K562 (cell line): ENCODE measurements around the gene GNAI2. TPM values are rescaled to one million over a fixed set of nuclear protein-coding genes. Genes with fewer than 3 reads are reported as not detected.

Experiments used
- ATAC-seq: fragments of 200-7000 bp; cut with Tn5 transposase; 3 replicates; pipeline ENCODE4 v1.9.1; 2020; ENCODE audit warnings: moderate library complexity
- BruUV-seq: library from RNA; stranded (reverse); fragments of 400-500 nt; replicated peaks from 2 replicates; lab custom pipeline; 2021; lab: Mats Ljungman, UMichigan
- CTCF ChIA-PET: fragments of 300-600 bp; formaldehyde crosslinking; extraction: SDS; loops from one replicate; lab custom pipeline; 2021; ENCODE audit warnings: low intra/inter-chr PET ratio; lab: Yijun Ruan, JAX
- POLR2A ChIA-PET: fragments of 300-600, 350-650 bp; sonication (Branson Sonifier 250); formaldehyde crosslinking; extraction: SDS; loops from one replicate; lab custom pipeline; 2021; ENCODE audit warnings: antibody characterized with exemption, inconsistent platforms; lab: Yijun Ruan, JAX
- DNase-seq, 4 experiments: peaks; one replicate each; pipeline versions ENCODE4 v3.0.0 to v3.0.0-alpha.2; 2011 to 2018; ENCODE audit warnings: low spot score in 3 of 4, mixed read lengths in 3 of 4; ENCODE audit errors: extremely low read depth in 1 of 4
- FAIRE-seq: peaks from 2 replicates; lab custom pipeline; 2011; peaks lifted over from hg19 to GRCh38; lab: Jason Lieb, UNC
- H2AFZ ChIP-seq: 2 replicates; pipeline ENCODE4 v1.6.0; 2011; ENCODE audit warnings: low read depth, low read length, control low read depth, inconsistent platforms
- H3K27ac ChIP-seq: fragments of 200-600 bp; 3 replicates; pipeline ENCODE4 v1.8.0; 2011; ENCODE audit warnings: low read depth, mild to moderate bottlenecking, control low read depth, inconsistent platforms, low read length, moderate library complexity, mixed read lengths; ENCODE audit errors: extremely low read depth
- H3K27me3 ChIP-seq, 2 experiments: fragments of 300-600 bp in 1 of 2; 2 replicates in 1 of 2; 3 replicates in 1 of 2; pipeline versions ENCODE4 v1.6.0 to v1.8.0; 2011; ENCODE audit warnings: inconsistent platforms in 2 of 2, low read length in 2 of 2, mild to moderate bottlenecking in 1 of 2, mixed read lengths in 1 of 2, moderate library complexity in 1 of 2; ENCODE audit not compliant: control insufficient read depth in 2 of 2, insufficient read depth in 2 of 2
- H3K36me3 ChIP-seq: fragments of 300-600 bp; 3 replicates; pipeline ENCODE4 v1.8.0; 2011; ENCODE audit warnings: mild to moderate bottlenecking, low read length, inconsistent platforms; ENCODE audit not compliant: control insufficient read depth, insufficient read depth
- H3K4me1 ChIP-seq, 2 experiments: fragments of 200-600 bp in 1 of 2; replicated peaks in 1 of 2; 2 replicates in 1 of 2; 3 replicates in 1 of 2; pipeline versions ENCODE4 v1.5.1 to v1.8.0; 2011; ENCODE audit warnings: inconsistent platforms in 2 of 2, low read length in 2 of 2, mild to moderate bottlenecking in 1 of 2, mixed read lengths in 1 of 2, moderate library complexity in 1 of 2; ENCODE audit not compliant: control insufficient read depth in 2 of 2, insufficient read depth in 2 of 2
- H3K4me2 ChIP-seq: 2 replicates; pipeline ENCODE4 v1.6.1; 2011; ENCODE audit warnings: low read length, control low read depth, inconsistent platforms, mixed read lengths; ENCODE audit not compliant: insufficient read depth
- H3K4me3 ChIP-seq: fragments of 200-600 bp; sonication (generic), shearing (Covaris generic); 2 replicates; pipeline ENCODE4 v1.5.1; 2016; ENCODE audit warnings: control low read depth, inconsistent platforms
- H3K79me2 ChIP-seq: fragments of 200-600 bp; 3 replicates; pipeline ENCODE4 v1.8.0; 2011; ENCODE audit warnings: low read length, inconsistent platforms; ENCODE audit not compliant: control insufficient read depth, insufficient read depth
- H3K9ac ChIP-seq, 2 experiments: 2 replicates each; pipeline versions ENCODE4 v1.6.0 to v1.6.1; 2011; ENCODE audit warnings: low read depth in 2 of 2, low read length in 2 of 2, control low read depth in 1 of 2, inconsistent platforms in 1 of 2, mild to moderate bottlenecking in 1 of 2, mixed read lengths in 1 of 2; ENCODE audit not compliant: insufficient read depth in 1 of 2
- H3K9me1 ChIP-seq: one replicate; pipeline ENCODE4 v1.6.0; 2011; ENCODE audit warnings: inconsistent platforms, mild to moderate bottlenecking, low read length, moderate library complexity; ENCODE audit not compliant: control insufficient read depth, insufficient read depth
- H3K9me3 ChIP-seq: replicated peaks from 2 replicates; pipeline ENCODE4 v1.5.1; 2011; ENCODE audit warnings: low read depth, low read length, inconsistent platforms; ENCODE audit not compliant: control insufficient read depth, insufficient read depth
- H4K20me1 ChIP-seq: replicated peaks from 2 replicates; pipeline ENCODE4 v1.6.1; 2011; ENCODE audit warnings: low read length, inconsistent platforms, mixed read lengths; ENCODE audit not compliant: control insufficient read depth, insufficient read depth
- CXXC5 ChIP-seq: fragments of 250-450 bp; sonication (Bioruptor Pico); IDR thresholded peaks from 2 replicates; pipeline ENCODE4 v1.8.0; 2022; ENCODE audit warnings: inconsistent platforms, mild to moderate bottlenecking, moderate library complexity
- EZH2 ChIP-seq: IDR thresholded peaks from 2 replicates; pipeline ENCODE4 v1.6.1; 2012; ENCODE audit warnings: low read depth, mild to moderate bottlenecking, inconsistent platforms, low read length, borderline replicate concordance
- NCOA1 ChIP-seq: fragments of 450-650 bp; IDR thresholded peaks from 2 replicates; pipeline ENCODE4 v1.6.1; 2016; ENCODE audit warnings: low read depth
- NRF1 ChIP-seq, 2 experiments: fragments of 450-650 bp; IDR thresholded peaks in 1 of 2; conservative IDR thresholded peaks in 1 of 2; 2 replicates each; pipeline ENCODE4 v1.6.1; 2014; ENCODE audit warnings: mild to moderate bottlenecking in 2 of 2
- U2AF2 ChIP-seq: fragments of 200-400 bp; formaldehyde crosslinking; optimal IDR thresholded peaks from 2 replicates; pipeline ENCODE3; 2017; ENCODE audit warnings: low read depth, mild to moderate bottlenecking, low read length
- ZC3H8 ChIP-seq: fragments of 450-650 bp; IDR thresholded peaks from 2 replicates; pipeline ENCODE4 v1.6.1; 2017
- ZNF232 ChIP-seq: sonication (generic); formaldehyde crosslinking; IDR thresholded peaks from 2 replicates; pipeline ENCODE4 v1.8.0; 2022; ENCODE audit warnings: mild to moderate bottlenecking, missing genetic modification reagents
- ZNF263 ChIP-seq: sonication (generic); formaldehyde crosslinking; IDR thresholded peaks from 2 replicates; pipeline ENCODE4 v1.8.0; 2022; ENCODE audit warnings: mild to moderate bottlenecking, missing genetic modification reagents, borderline replicate concordance
- WGBS: fragments of 100-300 bp; shearing (Covaris generic); methylation state at CpG from one replicate; pipeline ENCODE4 v1.1.6; 2016; ENCODE audit warnings: low coverage, mixed read lengths; ENCODE audit not compliant: insufficient coverage; ENCODE audit errors: missing lambda C conversion rate; 5-methylcytosine and 5-hydroxymethylcytosine counted together
- in situ Hi-C: fragments of 300-500 bp; cut with MboI; formaldehyde crosslinking; loops from 4 replicates; pipeline ENCODE4 v1.15.0; 2018; ENCODE audit warnings: inconsistent platforms, mixed read lengths
- intact Hi-C: fragments of 100-400 bp; cut with micrococcal nuclease; formaldehyde crosslinking; loops from 2 replicates; pipeline ENCODE4 v1.14.2; 2022
- polyA plus RNA-seq, 8 experiments: library from polyadenylated mRNA; depleted of rRNA in 4 of 8; stranded (reverse) in 5 of 8; unstranded in 3 of 8; fragments of >200 nt; fragmentation: Nextera tagmentation in 2 of 8; fragmentation: Illumina TruSeq in 1 of 8; extraction: Ambion mirVana in 2 of 8; extraction: Trizol in 1 of 8; gene quantifications; 2 replicates each; pipeline versions ENCODE4 v1.2.1 to v1.2.3, GENCODE V29; 2011 to 2014; ENCODE audit warnings: inconsistent platforms in 1 of 8, missing spikeins in 1 of 8
- total RNA-seq, 7 experiments: library from RNA; depleted of rRNA in 6 of 7; stranded (reverse); fragments of >200 nt in 6 of 7; fragmentation: Illumina TruSeq in 2 of 7; extraction: Trizol in 2 of 7; gene quantifications; 2 replicates each; pipeline versions ENCODE4 v1.2.1 to v1.2.3, GENCODE V29; 2011 to 2021; ENCODE audit warnings: low replicate concordance in 1 of 7
- TF ChIP-seq, protein P1 (sequence below), 2 experiments: fragments of 450-650 bp in 1 of 2; sonication (generic) in 1 of 2; formaldehyde crosslinking; conservative IDR thresholded peaks; 2 replicates each; pipeline versions ENCODE4 v1.4.0 to v1.8.1; 2020 to 2022; ENCODE audit warnings: mild to moderate bottlenecking in 1 of 2, missing genetic modification reagents in 1 of 2
- TF ChIP-seq, protein P2 (sequence below): fragments of 450-650 bp; formaldehyde crosslinking; IDR thresholded peaks from 2 replicates; pipeline ENCODE4 v1.4.0; 2020; ENCODE audit warnings: mild to moderate bottlenecking, moderate library complexity
- TF ChIP-seq, protein P3 (sequence below): fragments of 450-650 bp; IDR thresholded peaks from 2 replicates; pipeline ENCODE4 v1.7.1; 2018; ENCODE audit warnings: mild to moderate bottlenecking, low read depth; ENCODE audit not compliant: partially characterized antibody

GNAI2 gene
- total and polyA plus RNA-seq, 9 of the 15 experiments (the other 6 are each of a cell fraction or from before 2014, with no cell fraction given), result 1.1 to 72.2 (median 42.7) TPM

DNA sequence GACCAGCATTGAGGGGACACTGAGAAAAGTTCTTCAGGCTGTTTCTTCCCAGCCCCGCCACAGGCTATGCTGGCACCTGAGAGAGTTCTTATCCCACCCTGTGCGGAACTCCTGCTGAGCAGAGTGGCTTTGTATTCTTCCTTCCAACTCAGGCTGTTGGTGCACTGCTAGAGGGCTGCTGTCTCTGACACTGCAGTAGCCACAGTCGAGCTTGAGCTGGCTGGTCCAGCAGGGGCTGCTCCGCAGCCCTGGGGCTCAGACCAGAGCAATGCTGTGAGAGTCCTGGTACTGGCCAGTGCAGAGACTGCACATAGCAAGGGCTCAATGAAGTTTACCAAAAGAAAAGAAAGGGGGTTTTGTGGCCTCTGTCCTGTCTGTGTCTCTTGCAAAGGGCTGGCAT, 3.6 kb downstream of the GNAI2 start:
- in situ Hi-C loops, result no loop called here
- H2AFZ ChIP-seq, result no peak overlapping the region
- H3K9me3 ChIP-seq, result no peaks in the 10 kb centered on the region
- no peak overlapping the region for H3K4me2 ChIP-seq
- H3K27me3 ChIP-seq, result no peaks in the 10 kb centered on the region
- H3K27ac ChIP-seq, result no peak overlapping the region
- H3K36me3 ChIP-seq, result peaks cover 7% of the 10 kb centered on the region; the same call in 1 of the 3 replicates
- WGBS, result 73% methylated on average over 4 of the region's 4 CpGs
- H3K9ac ChIP-seq, result no peak overlapping the region; a peak in 1 of 4 replicates
- ChIA-PET CTCF (no interaction called here), POLR2A (no interaction called here)
- TF ChIP-seq NRF1 (conservative IDR thresholded peaks at IDR 0.05 in 1 of 2, IDR thresholded peaks at IDR 0.05 in 1 of 2), result no peak
- peaks cover 39% of the 10 kb centered on the region for H3K79me2 ChIP-seq
- H3K9me1 ChIP-seq, result no peaks in the 10 kb centered on the region
- FAIRE-seq (no peak), DNase-seq (no peak), ATAC-seq (no peak)
- H4K20me1 ChIP-seq, result no peaks in the 10 kb centered on the region
- H3K4me1 ChIP-seq, result peaks cover 44 to 70% of the 10 kb centered on the region in 2 experiments
- BruUV-seq, result no TSS peak
- intact Hi-C loops, result no loop called here
- no peak overlapping the region for H3K4me3 ChIP-seq

DNA sequence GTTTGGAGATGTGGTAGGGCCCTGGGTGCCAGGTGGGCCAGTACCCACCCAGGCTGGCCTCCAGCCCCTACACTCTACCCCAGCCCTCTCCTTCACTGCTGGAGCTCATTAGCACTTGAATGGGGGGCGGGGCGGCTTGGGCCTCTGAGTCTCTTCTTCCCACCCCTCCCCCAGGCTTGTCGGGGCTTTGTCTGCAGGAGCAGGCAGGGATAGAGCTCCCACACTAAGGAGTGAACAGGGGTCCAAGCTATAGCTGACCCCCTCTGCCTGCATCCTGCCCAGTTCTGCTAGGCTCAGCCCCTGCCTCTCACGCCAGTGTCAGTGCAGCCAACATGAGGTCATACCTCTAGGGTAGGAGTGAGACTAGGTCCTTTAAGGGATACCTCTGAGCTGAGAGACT, 5.2 kb downstream of the GNAI2 start:
- no peak for TF ChIP-seq ZC3H8
- no peak for TF ChIP-seq CXXC5 (CRISPR knock-in tag)
- TF ChIP-seq, protein P1, sequence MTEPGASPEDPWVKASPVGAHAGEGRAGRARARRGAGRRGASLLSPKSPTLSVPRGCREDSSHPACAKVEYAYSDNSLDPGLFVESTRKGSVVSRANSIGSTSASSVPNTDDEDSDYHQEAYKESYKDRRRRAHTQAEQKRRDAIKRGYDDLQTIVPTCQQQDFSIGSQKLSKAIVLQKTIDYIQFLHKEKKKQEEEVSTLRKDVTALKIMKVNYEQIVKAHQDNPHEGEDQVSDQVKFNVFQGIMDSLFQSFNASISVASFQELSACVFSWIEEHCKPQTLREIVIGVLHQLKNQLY (CRISPR knock-in tag; conservative IDR thresholded peaks at IDR 0.05), result no peak
- no peak for TF ChIP-seq EZH2
- TF ChIP-seq, protein P2, sequence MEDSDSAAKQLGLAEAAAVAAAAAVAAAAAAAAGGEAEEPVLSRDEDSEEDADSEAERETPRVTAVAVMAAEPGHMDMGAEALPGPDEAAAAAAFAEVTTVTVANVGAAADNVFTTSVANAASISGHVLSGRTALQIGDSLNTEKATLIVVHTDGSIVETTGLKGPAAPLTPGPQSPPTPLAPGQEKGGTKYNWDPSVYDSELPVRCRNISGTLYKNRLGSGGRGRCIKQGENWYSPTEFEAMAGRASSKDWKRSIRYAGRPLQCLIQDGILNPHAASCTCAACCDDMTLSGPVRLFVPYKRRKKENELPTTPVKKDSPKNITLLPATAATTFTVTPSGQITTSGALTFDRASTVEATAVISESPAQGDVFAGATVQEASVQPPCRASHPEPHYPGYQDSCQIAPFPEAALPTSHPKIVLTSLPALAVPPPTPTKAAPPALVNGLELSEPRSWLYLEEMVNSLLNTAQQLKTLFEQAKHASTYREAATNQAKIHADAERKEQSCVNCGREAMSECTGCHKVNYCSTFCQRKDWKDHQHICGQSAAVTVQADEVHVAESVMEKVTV (CRISPR knock-in tag), result no peak
- TF ChIP-seq ZNF263 (CRISPR knock-in tag), result no peak
- no peak for TF ChIP-seq ZNF232 (CRISPR knock-in tag)
- TF ChIP-seq, protein P3, sequence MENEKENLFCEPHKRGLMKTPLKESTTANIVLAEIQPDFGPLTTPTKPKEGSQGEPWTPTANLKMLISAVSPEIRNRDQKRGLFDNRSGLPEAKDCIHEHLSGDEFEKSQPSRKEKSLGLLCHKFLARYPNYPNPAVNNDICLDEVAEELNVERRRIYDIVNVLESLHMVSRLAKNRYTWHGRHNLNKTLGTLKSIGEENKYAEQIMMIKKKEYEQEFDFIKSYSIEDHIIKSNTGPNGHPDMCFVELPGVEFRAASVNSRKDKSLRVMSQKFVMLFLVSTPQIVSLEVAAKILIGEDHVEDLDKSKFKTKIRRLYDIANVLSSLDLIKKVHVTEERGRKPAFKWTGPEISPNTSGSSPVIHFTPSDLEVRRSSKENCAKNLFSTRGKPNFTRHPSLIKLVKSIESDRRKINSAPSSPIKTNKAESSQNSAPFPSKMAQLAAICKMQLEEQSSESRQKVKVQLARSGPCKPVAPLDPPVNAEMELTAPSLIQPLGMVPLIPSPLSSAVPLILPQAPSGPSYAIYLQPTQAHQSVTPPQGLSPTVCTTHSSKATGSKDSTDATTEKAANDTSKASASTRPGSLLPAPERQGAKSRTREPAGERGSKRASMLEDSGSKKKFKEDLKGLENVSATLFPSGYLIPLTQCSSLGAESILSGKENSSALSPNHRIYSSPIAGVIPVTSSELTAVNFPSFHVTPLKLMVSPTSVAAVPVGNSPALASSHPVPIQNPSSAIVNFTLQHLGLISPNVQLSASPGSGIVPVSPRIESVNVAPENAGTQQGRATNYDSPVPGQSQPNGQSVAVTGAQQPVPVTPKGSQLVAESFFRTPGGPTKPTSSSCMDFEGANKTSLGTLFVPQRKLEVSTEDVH, result no peak
- TF ChIP-seq NCOA1, result no peak
- no peak for TF ChIP-seq U2AF2
- no peak for FAIRE-seq
- Histone ChIP-seq H3K36me3 (peaks cover 7% of the 10 kb centered on the region; the same call in 1 of the 3 replicates), H3K27ac (no peak overlapping the region), H3K4me1 (peaks cover 45 to 70% of the 10 kb centered on the region in 2 experiments; a peak in 4 of 5 replicates), H2AFZ (no peak overlapping the region), H4K20me1 (no peaks in the 10 kb centered on the region), H3K9me1 (no peaks in the 10 kb centered on the region), H3K79me2 (peaks cover 46% of the 10 kb centered on the region), H3K9me3 (no peaks in the 10 kb centered on the region), H3K4me3 (no peak overlapping the region), H3K4me2 (no peak overlapping the region), H3K9ac (peak overlapping the region in 1 of 2 experiments; percentile 38; a peak in 2 of 4 replicates), H3K27me3 (no peaks in the 10 kb centered on the region)
- ATAC-seq, result no peak
- no TSS peak for BruUV-seq
- POLR2A ChIA-PET, result interaction anchor here (0.6 to 1.1 kb wide), 2 partner anchors 11 to 14 kb away, joined by 4 read pairs; no protein-coding TSS in a partner anchor
- 76% methylated on average over 3 of the region's 4 CpGs for WGBS
- in situ Hi-C loops, result no loop called here
- DNase-seq, result no peak
- CTCF ChIA-PET, result no interaction called here
- intact Hi-C loops, result no loop called here
